OCI-LY7 (cell line): Measurements from ENCODE around the gene DPF3. TPM values are rescaled to one million over a fixed set of nuclear protein-coding genes. Genes with fewer than 3 reads are reported as not detected.

ENCODE experiments used
- BruUV-seq: library from RNA; stranded (reverse); fragments of 400-500 nt; replicated peaks from 2 replicates; lab custom pipeline; 2021; lab: Mats Ljungman, UMichigan
- CTCF ChIA-PET: fragments of 300-600 bp; sonication (Branson Sonifier 250); formaldehyde crosslinking; loops from one replicate; lab custom pipeline; 2022; ENCODE audit warnings: antibody characterized with exemption; ENCODE audit not compliant: unreplicated experiment; lab: Charles Lee
- POLR2A ChIA-PET: fragments of 300-600 bp; sonication (Branson Sonifier 250); formaldehyde crosslinking; loops from one replicate; lab custom pipeline; 2022; ENCODE audit warnings: antibody characterized with exemption; lab: Charles Lee
- DNase-seq: peaks from one replicate; pipeline ENCODE4 v3.0.0-alpha.2; 2015; ENCODE audit warnings: low spot score
- H2AFZ ChIP-seq: fragments of 200-600 bp; sonication (generic), shearing (Covaris generic); 2 replicates; pipeline ENCODE4 v1.6.1; 2014; ENCODE audit warnings: mild to moderate bottlenecking, antibody characterized with exemption, low read length, moderate library complexity
- H3K27ac ChIP-seq: fragments of 200-600 bp; sonication (generic); 2 replicates; pipeline ENCODE4 v1.5.1; 2014; ENCODE audit warnings: mixed run types, low read depth, mild to moderate bottlenecking, moderate library complexity, low read length, inconsistent platforms; ENCODE audit not compliant: poor library complexity, severe bottlenecking
- H3K36me3 ChIP-seq: fragments of 200-600 bp; sonication (generic); 2 replicates; pipeline ENCODE4 v1.6.1; 2014; ENCODE audit warnings: mild to moderate bottlenecking, antibody characterized with exemption, low read length, moderate library complexity, mixed read lengths; ENCODE audit not compliant: insufficient read depth
- H3K4me1 ChIP-seq: fragments of 200-600 bp; sonication (generic); 2 replicates; pipeline ENCODE4 v1.5.1; 2014; ENCODE audit warnings: mild to moderate bottlenecking, low read length; ENCODE audit not compliant: insufficient read depth, poor library complexity, severe bottlenecking
- H3K4me2 ChIP-seq: fragments of 200-600 bp; sonication (generic); 2 replicates; pipeline ENCODE4 v1.6.1; 2014; ENCODE audit warnings: mild to moderate bottlenecking, low read length
- H3K4me3 ChIP-seq: fragments of 200-600 bp; sonication (generic); 2 replicates; pipeline ENCODE4 v1.5.1; 2014; ENCODE audit warnings: mild to moderate bottlenecking, low read depth, low read length; ENCODE audit not compliant: poor library complexity, severe bottlenecking
- H3K79me2 ChIP-seq: fragments of 200-600 bp; sonication (generic); 2 replicates; pipeline ENCODE4 v1.6.1; 2016; ENCODE audit warnings: low read depth, mild to moderate bottlenecking, low read length, moderate library complexity, mixed read lengths; ENCODE audit not compliant: insufficient read depth
- H3K9me2 ChIP-seq: fragments of 200-600 bp; sonication (generic); 2 replicates; pipeline ENCODE4 v1.6.1; 2016; ENCODE audit warnings: mild to moderate bottlenecking, low read length, mixed read lengths; ENCODE audit not compliant: insufficient read depth
- H3K9me3 ChIP-seq: fragments of 200-600 bp; sonication (generic); 2 replicates; pipeline ENCODE4 v1.6.1; 2014; ENCODE audit warnings: mild to moderate bottlenecking, mixed run types, low read length, mixed read lengths
- H4K20me1 ChIP-seq: fragments of 200-600 bp; sonication (generic); 2 replicates; pipeline ENCODE4 v1.6.1; 2014; ENCODE audit warnings: mild to moderate bottlenecking, antibody characterized with exemption, low read length, moderate library complexity, mixed read lengths; ENCODE audit not compliant: insufficient read depth
- EZH2phosphoT487 ChIP-seq: fragments of 200-600 bp; sonication (generic); IDR thresholded peaks from 2 replicates; pipeline ENCODE4 v1.6.1; 2018; ENCODE audit warnings: low read depth, borderline replicate concordance, mild to moderate bottlenecking, mixed run types, antibody characterized with exemption, low read length, moderate library complexity, mixed read lengths
- intact Hi-C: fragments of 100-400 bp; cut with micrococcal nuclease; formaldehyde crosslinking; loops from one replicate; pipeline ENCODE4 v1.10.0; 2022; ENCODE audit not compliant: unreplicated experiment
- total RNA-seq, 2 experiments: library from RNA; depleted of rRNA in 1 of 2; stranded (reverse); fragments of >200 nt in 1 of 2; shearing (Covaris generic) in 1 of 2; gene quantifications; 2 replicates each; pipeline ENCODE4 v1.2.3, GENCODE V29; 2014 to 2022
- TF ChIP-seq, protein P1 (sequence below): fragments of 200-600 bp; sonication (generic); conservative IDR thresholded peaks from 2 replicates; pipeline ENCODE4 v1.5.1; 2014; ENCODE audit warnings: mild to moderate bottlenecking, antibody characterized with exemption, low read length, moderate library complexity, mixed read lengths

DPF3 gene
- total RNA-seq, 2 experiments from 2014 or later: 0.42 TPM; not detected in 1

DNA sequence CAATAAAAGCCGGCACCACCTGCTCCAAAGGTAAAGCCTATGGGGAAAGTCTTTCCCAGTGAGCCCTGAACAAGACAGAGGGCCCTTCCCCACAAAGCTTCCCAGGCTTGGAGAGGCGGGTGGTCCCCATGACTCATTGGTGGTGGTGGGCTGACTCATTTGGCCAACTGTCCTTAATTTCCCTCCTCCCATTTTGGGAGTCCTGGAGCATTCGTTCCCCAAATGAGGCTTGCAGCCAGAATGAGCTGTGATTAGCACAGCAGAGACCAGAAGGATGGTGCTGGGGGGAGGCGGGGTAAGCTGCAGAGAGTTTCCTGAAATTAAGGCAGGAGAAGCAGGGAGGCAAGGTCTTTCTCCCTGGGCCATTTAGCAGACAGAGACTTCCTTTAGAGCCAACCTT is 241.7 kb downstream of the DPF3 start:
- Histone ChIP-seq H3K79me2 (no peaks in the 10 kb centered on the region), H3K4me2 (no peak overlapping the region), H2AFZ (no peak overlapping the region), H4K20me1 (no peaks in the 10 kb centered on the region), H3K4me1 (no peaks in the 10 kb centered on the region), H3K9me3 (no peaks in the 10 kb centered on the region), H3K27ac (no peak overlapping the region), H3K36me3 (no peaks in the 10 kb centered on the region), H3K4me3 (no peak overlapping the region), H3K9me2 (no peaks in the 10 kb centered on the region)
- no peak for TF ChIP-seq EZH2phosphoT487
- TF ChIP-seq, protein P1, sequence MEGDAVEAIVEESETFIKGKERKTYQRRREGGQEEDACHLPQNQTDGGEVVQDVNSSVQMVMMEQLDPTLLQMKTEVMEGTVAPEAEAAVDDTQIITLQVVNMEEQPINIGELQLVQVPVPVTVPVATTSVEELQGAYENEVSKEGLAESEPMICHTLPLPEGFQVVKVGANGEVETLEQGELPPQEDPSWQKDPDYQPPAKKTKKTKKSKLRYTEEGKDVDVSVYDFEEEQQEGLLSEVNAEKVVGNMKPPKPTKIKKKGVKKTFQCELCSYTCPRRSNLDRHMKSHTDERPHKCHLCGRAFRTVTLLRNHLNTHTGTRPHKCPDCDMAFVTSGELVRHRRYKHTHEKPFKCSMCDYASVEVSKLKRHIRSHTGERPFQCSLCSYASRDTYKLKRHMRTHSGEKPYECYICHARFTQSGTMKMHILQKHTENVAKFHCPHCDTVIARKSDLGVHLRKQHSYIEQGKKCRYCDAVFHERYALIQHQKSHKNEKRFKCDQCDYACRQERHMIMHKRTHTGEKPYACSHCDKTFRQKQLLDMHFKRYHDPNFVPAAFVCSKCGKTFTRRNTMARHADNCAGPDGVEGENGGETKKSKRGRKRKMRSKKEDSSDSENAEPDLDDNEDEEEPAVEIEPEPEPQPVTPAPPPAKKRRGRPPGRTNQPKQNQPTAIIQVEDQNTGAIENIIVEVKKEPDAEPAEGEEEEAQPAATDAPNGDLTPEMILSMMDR: no peak
- ChIA-PET CTCF (no interaction called here), POLR2A (no interaction called here)
- no peak for DNase-seq
- no TSS peak for BruUV-seq
- intact Hi-C loops: no loop called here

DNA sequence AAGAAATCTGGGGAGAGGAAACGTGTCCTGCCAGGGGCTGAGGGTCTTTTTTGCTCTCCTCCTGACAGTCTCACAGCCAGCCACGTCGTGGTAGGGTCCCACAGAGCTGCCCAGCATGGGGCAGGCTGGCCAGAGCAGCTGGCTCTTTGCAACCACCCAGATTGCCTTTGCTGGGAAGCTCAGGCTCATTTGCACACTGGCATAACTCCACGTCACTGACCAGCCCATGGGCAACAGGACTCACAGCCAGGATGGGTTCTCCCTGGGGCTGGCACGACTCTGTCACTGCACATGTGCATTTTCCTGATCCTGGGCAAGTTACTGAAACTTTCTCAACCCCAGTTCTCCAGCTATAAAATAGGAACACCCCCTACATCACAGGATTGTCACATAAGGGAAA is 242.2 kb downstream of the DPF3 start:
- Histone ChIP-seq H3K4me1 (no peaks in the 10 kb centered on the region), H3K4me2 (no peak overlapping the region), H3K4me3 (no peak overlapping the region), H4K20me1 (no peaks in the 10 kb centered on the region), H3K9me2 (no peaks in the 10 kb centered on the region), H3K9me3 (no peaks in the 10 kb centered on the region), H3K36me3 (no peaks in the 10 kb centered on the region), H3K79me2 (no peaks in the 10 kb centered on the region), H2AFZ (no peak overlapping the region), H3K27ac (no peak overlapping the region)
- TF ChIP-seq, protein P1: no peak
- no peak for TF ChIP-seq EZH2phosphoT487
- intact Hi-C loops: no loop called here
- ChIA-PET POLR2A (no interaction called here), CTCF (no interaction called here)
- no TSS peak for BruUV-seq
- DNase-seq: no peak

DNA sequence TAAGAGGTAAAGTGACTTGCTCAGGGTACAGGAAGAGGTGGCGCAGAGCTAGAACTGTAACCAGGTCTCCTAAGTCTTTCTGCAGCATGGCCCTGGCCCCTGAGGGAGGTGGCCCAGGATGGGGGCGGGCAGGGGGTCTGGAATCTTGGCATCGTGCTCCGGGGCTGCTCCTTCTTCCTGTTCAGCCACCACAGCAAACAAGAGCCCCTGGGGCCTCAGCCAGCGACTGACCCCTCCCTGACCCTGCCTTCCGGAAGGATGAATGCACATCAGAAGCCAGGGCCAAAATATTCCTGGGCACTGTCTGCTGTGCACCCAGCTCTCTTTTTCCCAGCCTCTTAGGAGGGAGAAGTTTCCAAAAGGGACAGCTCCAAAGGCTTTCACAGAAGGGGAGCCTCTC is 242.8 kb downstream of the DPF3 start:
- H3K4me3 ChIP-seq: no peak overlapping the region
- no peaks in the 10 kb centered on the region for H4K20me1 ChIP-seq
- H3K9me3 ChIP-seq: no peaks in the 10 kb centered on the region
- no peaks in the 10 kb centered on the region for H3K9me2 ChIP-seq
- POLR2A ChIA-PET: no interaction called here
- H2AFZ ChIP-seq: no peak overlapping the region
- intact Hi-C loops: no loop called here
- no peak for DNase-seq
- no peak overlapping the region for H3K4me2 ChIP-seq
- CTCF ChIA-PET: no interaction called here
- H3K27ac ChIP-seq: no peak overlapping the region
- TF ChIP-seq, protein P1: no peak
- no peak for TF ChIP-seq EZH2phosphoT487
- H3K4me1 ChIP-seq: no peaks in the 10 kb centered on the region
- no TSS peak for BruUV-seq
- no peaks in the 10 kb centered on the region for H3K36me3 ChIP-seq
- no peaks in the 10 kb centered on the region for H3K79me2 ChIP-seq
